Right lobe of liver (tissue), 6 donors: ENCODE results near the gene DLX3. TPM values are rescaled to one million over a fixed set of nuclear protein-coding genes. Genes with fewer than 3 reads are reported as not detected.

Experiments
- ATAC-seq, 4 donors: fragments of 200-7000 bp; cut with Tn5 transposase; one replicate each; pipeline ENCODE4 v1.9.1; 2020; ENCODE audit warnings: mild to moderate bottlenecking in 4 of 4, moderate library complexity in 4 of 4
- DNase-seq, 3 donors: peaks; one replicate each; pipeline ENCODE4 v3.0.0-alpha.2; 2020
- H3K27ac ChIP-seq, 3 donors: fragments of 200-600 bp; one replicate each; pipeline ENCODE4 v1.8.0; 2022
- H3K27me3 ChIP-seq, 2 donors: fragments of 200-600 bp; one replicate each; pipeline ENCODE4 v1.8.0; 2022
- H3K36me3 ChIP-seq, 4 donors: fragments of 200-600 bp; sonication (generic) in 1 of 4; one replicate each; pipeline versions ENCODE4 v1.5.1 to v1.8.0; 2017 to 2022; ENCODE audit warnings: control low read depth in 1 of 4
- H3K4me1 ChIP-seq, 4 donors: fragments of 200-600 bp; sonication (generic) in 1 of 4; one replicate each; pipeline versions ENCODE4 v1.5.1 to v1.8.0; 2017 to 2022; ENCODE audit warnings: control low read depth in 1 of 4
- H3K4me3 ChIP-seq, 3 donors: fragments of 200-600 bp; one replicate each; pipeline ENCODE4 v1.8.0; 2022
- H3K9me3 ChIP-seq, 4 donors: fragments of 200-600 bp; sonication (generic) in 1 of 4; one replicate each; pipeline versions ENCODE4 v1.5.1 to v1.8.0; 2017 to 2022; ENCODE audit warnings: control low read depth in 1 of 4
- POLR2A ChIP-seq: fragments of 450-650 bp; IDR thresholded peaks from one replicate; pipeline ENCODE4 v1.6.1; 2017; ENCODE audit warnings: antibody characterized with exemption, mild to moderate bottlenecking
- WGBS: methylation state at CpG from one replicate; pipeline ENCODE4 v1.1.6; 2018; ENCODE audit warnings: low coverage, low lambda C conversion rate; ENCODE audit not compliant: insufficient coverage; ENCODE audit errors: missing lambda C conversion rate; 5-methylcytosine and 5-hydroxymethylcytosine counted together
- intact Hi-C, 2 donors: fragments of 100-400 bp; cut with DNase I; formaldehyde crosslinking; loops; one replicate each; pipeline versions ENCODE4 v1.11.2 to v1.14.1; 2022
- total RNA-seq, 6 experiments: library from RNA; depleted of rRNA in 2 of 6; stranded (reverse); fragments of >200 nt in 2 of 6; fragmentation: NEBNext Ultra II Directional in 3 of 6; extraction: Animal tissue kit (Norgen Biotek cat#: 25700) in 3 of 6; gene quantifications; one replicate each; pipeline versions ENCODE4 v1.1.0 to v1.2.4, GENCODE V29; 2016 to 2023
- TF ChIP-seq, protein P1 (sequence below), 4 donors: fragments of 200-600 bp in 3 of 4; fragments of 450-650 bp in 1 of 4; IDR thresholded peaks; one replicate each; pipeline versions ENCODE4 v1.5.1 to v1.8.0; 2016 to 2022; ENCODE audit warnings: antibody characterized with exemption in 4 of 4, mild to moderate bottlenecking in 2 of 4
- donor health status: DM: no; HTN: yes; CAD: no.
- donor health status: DM: no; HTN: no; CAD: no.
- donor health status: DM: no; HTN: no; CAD: no.
- donor health status: DM: no; HTN: yes; CAD: no.
- donor health status: DM: no; HTN: yes; CAD: no.

Gene DLX3
- total RNA-seq, 6 experiments from 2014 or later, result not detected

DNA sequence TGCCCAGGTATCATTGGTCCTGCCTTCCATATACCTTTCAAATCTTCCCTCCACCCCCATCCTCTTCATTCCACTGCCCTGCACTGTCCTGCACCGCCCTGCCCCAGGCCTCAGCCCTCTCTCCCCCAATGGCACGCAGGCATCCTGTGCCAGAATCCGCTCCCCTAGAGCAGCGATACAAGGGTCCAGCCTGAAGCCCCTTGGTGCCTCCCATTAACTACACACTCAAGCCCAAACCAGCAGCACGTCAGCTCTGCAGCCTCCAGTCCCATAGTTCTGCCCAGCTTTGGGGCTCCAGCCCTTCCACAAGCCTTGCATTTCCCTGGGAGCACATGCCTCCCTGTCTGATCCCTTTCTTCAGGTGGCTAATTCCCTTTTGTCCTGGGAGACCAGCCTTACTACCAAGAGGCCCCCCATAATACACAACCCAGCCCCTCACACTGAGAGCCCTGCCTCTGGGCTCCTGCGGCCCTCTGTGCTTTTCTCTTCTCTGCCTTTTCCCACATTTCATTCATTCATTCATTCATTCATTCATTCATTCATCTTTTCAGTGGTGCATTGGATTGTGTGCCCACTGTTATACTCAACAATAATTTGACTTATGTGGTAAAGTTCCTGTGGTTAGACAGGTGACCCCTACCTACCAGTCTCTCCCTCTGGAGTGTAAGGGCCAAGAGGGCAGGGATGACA lies 26.8 kb upstream of the DLX3 start:
- no peaks in the 10 kb centered on the region for H3K27me3 ChIP-seq
- ATAC-seq (no peak), DNase-seq (no peak)
- intact Hi-C loops, result loop anchor here in 1 of 2 donors (10.0 kb wide), 1 partner anchor 53 kb away; no protein-coding TSS in a partner anchor
- no peak overlapping the region for H3K27ac ChIP-seq
- H3K4me3 ChIP-seq, result no peak overlapping the region
- no peaks in the 10 kb centered on the region for H3K9me3 ChIP-seq
- WGBS, result 86% methylated on average over 6 of the region's 6 CpGs
- H3K36me3 ChIP-seq, result no peaks in the 10 kb centered on the region
- TF ChIP-seq POLR2A, result no peak
- TF ChIP-seq, protein P1, sequence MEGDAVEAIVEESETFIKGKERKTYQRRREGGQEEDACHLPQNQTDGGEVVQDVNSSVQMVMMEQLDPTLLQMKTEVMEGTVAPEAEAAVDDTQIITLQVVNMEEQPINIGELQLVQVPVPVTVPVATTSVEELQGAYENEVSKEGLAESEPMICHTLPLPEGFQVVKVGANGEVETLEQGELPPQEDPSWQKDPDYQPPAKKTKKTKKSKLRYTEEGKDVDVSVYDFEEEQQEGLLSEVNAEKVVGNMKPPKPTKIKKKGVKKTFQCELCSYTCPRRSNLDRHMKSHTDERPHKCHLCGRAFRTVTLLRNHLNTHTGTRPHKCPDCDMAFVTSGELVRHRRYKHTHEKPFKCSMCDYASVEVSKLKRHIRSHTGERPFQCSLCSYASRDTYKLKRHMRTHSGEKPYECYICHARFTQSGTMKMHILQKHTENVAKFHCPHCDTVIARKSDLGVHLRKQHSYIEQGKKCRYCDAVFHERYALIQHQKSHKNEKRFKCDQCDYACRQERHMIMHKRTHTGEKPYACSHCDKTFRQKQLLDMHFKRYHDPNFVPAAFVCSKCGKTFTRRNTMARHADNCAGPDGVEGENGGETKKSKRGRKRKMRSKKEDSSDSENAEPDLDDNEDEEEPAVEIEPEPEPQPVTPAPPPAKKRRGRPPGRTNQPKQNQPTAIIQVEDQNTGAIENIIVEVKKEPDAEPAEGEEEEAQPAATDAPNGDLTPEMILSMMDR (IDR thresholded peaks at IDR 0.05), result no peak
- H3K4me1 ChIP-seq, result no peaks in the 10 kb centered on the region

DNA sequence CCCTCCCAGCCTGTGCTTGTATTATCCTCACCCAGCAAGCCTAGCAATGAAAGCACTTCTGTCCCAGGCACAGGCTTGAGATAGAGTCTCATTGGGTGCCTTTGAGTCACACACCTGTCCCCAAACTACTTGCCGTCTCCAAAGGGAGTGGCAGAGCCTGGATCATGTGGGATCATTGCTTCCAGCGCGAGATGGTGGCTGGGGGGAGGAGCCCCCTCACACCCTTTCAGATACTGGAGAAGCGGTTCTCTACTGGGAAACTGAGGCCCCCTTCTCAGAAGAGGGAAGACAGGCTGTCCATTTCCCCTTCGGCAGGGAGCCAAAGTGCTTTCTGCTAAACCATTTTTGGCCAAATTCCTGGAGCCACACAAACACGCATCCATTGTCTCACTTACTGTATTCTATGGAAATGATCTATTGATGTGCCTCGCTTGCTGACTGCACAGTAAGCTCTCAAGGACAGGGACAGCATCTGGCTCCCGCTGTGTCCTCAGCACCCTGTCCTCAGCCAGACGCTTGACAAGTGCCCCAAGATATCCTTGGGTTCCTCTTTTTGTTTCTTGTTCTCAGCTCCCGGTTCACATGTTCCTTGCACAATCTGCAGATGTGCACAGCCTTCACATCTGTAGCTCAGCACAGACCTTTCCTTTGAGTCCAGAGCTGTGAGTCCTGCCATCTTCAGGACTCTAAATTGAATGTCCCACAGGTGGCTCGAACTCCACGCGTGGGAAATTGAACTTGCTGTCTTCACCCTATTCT lies 26.0 kb upstream of the DLX3 start:
- no peak for DNase-seq
- no peaks in the 10 kb centered on the region for H3K4me1 ChIP-seq
- WGBS, result 57% methylated on average over 7 of the region's 13 CpGs
- H3K4me3 ChIP-seq, result no peak overlapping the region
- no peak for ATAC-seq
- H3K9me3 ChIP-seq, result no peaks in the 10 kb centered on the region
- H3K36me3 ChIP-seq, result no peaks in the 10 kb centered on the region
- intact Hi-C loops, result loop anchor here in 1 of 2 donors (10.0 kb wide), 1 partner anchor 54 kb away; no protein-coding TSS in a partner anchor
- TF ChIP-seq, protein P1 (IDR thresholded peaks at IDR 0.05), result no peak
- no peak for TF ChIP-seq POLR2A
- H3K27ac ChIP-seq, result no peak overlapping the region
- H3K27me3 ChIP-seq, result no peaks in the 10 kb centered on the region

DNA sequence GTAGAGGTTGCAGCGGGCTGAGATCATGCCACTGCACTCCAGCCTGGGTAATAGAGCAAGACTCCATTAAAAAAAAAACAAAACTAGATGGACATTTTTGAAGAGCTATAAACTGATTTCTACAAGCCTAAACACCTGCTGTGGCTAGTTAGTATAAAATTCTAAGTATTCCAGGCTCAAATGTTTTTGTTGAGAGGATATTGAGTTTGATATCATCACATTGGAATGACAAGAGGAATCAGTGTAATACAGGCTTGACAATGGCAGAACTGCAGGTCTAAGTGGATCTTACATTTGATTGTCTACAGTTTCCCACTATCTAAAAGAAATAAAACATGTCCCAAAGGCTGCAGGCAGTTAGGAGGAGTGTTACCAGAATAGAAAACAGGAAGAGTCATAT lies 23.9 kb upstream of the DLX3 start:
- intact Hi-C loops, result no loop called here

DNA sequence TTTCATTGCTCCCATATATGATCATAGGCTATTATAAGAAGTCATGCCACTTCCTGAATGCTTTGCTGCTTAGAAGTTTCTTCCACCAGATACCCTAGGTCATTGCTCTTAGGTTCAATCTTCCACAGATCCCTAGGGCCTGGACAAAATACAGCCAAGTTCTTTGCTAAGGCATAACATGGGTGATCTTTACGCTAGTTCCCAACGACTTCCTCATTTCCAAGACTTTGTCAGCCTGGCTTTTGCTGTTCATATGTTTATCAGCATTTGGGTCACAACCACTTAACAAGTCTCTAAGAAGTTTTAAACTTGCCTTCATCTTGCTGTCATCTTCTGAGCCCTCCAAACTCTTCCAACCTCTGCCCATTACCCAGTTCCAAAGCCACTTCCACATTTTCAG lies 20.1 kb upstream of the DLX3 start:
- WGBS, result 73% methylated on average over 2 of the region's 2 CpGs
- no peaks in the 10 kb centered on the region for H3K9me3 ChIP-seq
- no peaks in the 10 kb centered on the region for H3K4me1 ChIP-seq
- H3K36me3 ChIP-seq, result no peaks in the 10 kb centered on the region
- H3K27me3 ChIP-seq, result no peaks in the 10 kb centered on the region
- no peak for DNase-seq
- H3K4me3 ChIP-seq, result no peak overlapping the region
- H3K27ac ChIP-seq, result no peak overlapping the region
- TF ChIP-seq, protein P1 (IDR thresholded peaks at IDR 0.05), result no peak
- TF ChIP-seq POLR2A, result no peak
- intact Hi-C loops, result no loop called here
- no peak for ATAC-seq

More for the DNA sequence above, 23.9 kb upstream of the DLX3 start:
- H3K27me3 ChIP-seq, result no peaks in the 10 kb centered on the region
- no peaks in the 10 kb centered on the region for H3K36me3 ChIP-seq
- TF ChIP-seq, protein P1 (IDR thresholded peaks at IDR 0.05), result no peak
- TF ChIP-seq POLR2A, result no peak
- no peak for DNase-seq
- WGBS, result 100% methylated on average over 1 of the region's 1 CpG
- H3K9me3 ChIP-seq, result no peaks in the 10 kb centered on the region
- ATAC-seq, result no peak
- H3K4me1 ChIP-seq, result no peaks in the 10 kb centered on the region
- H3K27ac ChIP-seq, result no peak overlapping the region
- H3K4me3 ChIP-seq, result no peak overlapping the region
